ENCODE measurements around the gene ATP11C. TPM values are rescaled to one million over a fixed set of nuclear protein-coding genes. Genes with fewer than 3 reads are reported as not detected.
"Not testable (repeated sequence)": the region's sequence is repeated elsewhere in the genome, so short reads cannot be mapped to it uniquely, and the experiment has no call there.

The ATP11C gene
- total RNA-seq, 1 donor from 2014 or later: 47.2 TPM

GRCh38 chrX:139869796-139870195 is 63.1 kb downstream of the ATP11C start:
- TF ChIP-seq CTCF (IDR thresholded peaks at IDR 0.05; ENCODE audit: partially characterized antibody, unreplicated experiment): no peak
- H3K4me3 Mint-ChIP-seq (ENCODE audit: unreplicated experiment): no peak overlapping the region
- H3K4me1 Mint-ChIP-seq (ENCODE audit: low read depth, unreplicated experiment): no peaks in the 10 kb centered on the region
- no peak for DNase-seq
- H3K9me3 Mint-ChIP-seq (ENCODE audit: unreplicated experiment): no peaks in the 10 kb centered on the region
- no peaks in the 10 kb centered on the region for H3K27me3 Mint-ChIP-seq (ENCODE audit: unreplicated experiment)
- H3K27ac Mint-ChIP-seq (ENCODE audit: unreplicated experiment): no peak overlapping the region
- no peaks in the 10 kb centered on the region for H3K36me3 Mint-ChIP-seq (ENCODE audit: unreplicated experiment)

- no peaks in the 10 kb centered on the region for H3K9me3 Mint-ChIP-seq (ENCODE audit: unreplicated experiment)
- no peak overlapping the region for H3K27ac Mint-ChIP-seq (ENCODE audit: unreplicated experiment)
- no peak for TF ChIP-seq CTCF (IDR thresholded peaks at IDR 0.05; ENCODE audit: partially characterized antibody, unreplicated experiment)
- no peak overlapping the region for H3K4me3 Mint-ChIP-seq (ENCODE audit: unreplicated experiment)
- H3K27me3 Mint-ChIP-seq (ENCODE audit: unreplicated experiment): no peaks in the 10 kb centered on the region
- DNase-seq: no peak
- peaks cover 3% of the 10 kb centered on the region for H3K4me1 Mint-ChIP-seq (ENCODE audit: low read depth, unreplicated experiment)
- no peaks in the 10 kb centered on the region for H3K36me3 Mint-ChIP-seq (ENCODE audit: unreplicated experiment)
These were observed 68.2 kb downstream of the ATP11C start for GRCh38 chrX:139864640-139865039.

- TF ChIP-seq CTCF (IDR thresholded peaks at IDR 0.05; ENCODE audit: partially characterized antibody, unreplicated experiment): no peak
- Mint-ChIP-seq H3K4me3 (ENCODE audit: unreplicated experiment) (no peak overlapping the region), H3K4me1 (ENCODE audit: low read depth, unreplicated experiment) (peaks cover 3% of the 10 kb centered on the region), H3K9me3 (ENCODE audit: unreplicated experiment) (no peaks in the 10 kb centered on the region), H3K27ac (ENCODE audit: unreplicated experiment) (no peak overlapping the region), H3K36me3 (ENCODE audit: unreplicated experiment) (no peaks in the 10 kb centered on the region), H3K27me3 (ENCODE audit: unreplicated experiment) (no peaks in the 10 kb centered on the region)
- no peak for DNase-seq
These were observed 70.6 kb downstream of the ATP11C start for GRCh38 chrX:139862208-139862607.

- not testable (repeated sequence) for DNase-seq; H3K27ac Mint-ChIP-seq (ENCODE audit: unreplicated experiment); H3K4me1 Mint-ChIP-seq (ENCODE audit: low read depth, unreplicated experiment); H3K4me3 Mint-ChIP-seq (ENCODE audit: unreplicated experiment); H3K27me3 Mint-ChIP-seq (ENCODE audit: unreplicated experiment); H3K36me3 Mint-ChIP-seq (ENCODE audit: unreplicated experiment); H3K9me3 Mint-ChIP-seq (ENCODE audit: unreplicated experiment)
These were observed 76.0 kb downstream of the ATP11C start for GRCh38 chrX:139856826-139857225.

- Mint-ChIP-seq H3K27me3 (ENCODE audit: unreplicated experiment) (no peaks in the 10 kb centered on the region), H3K36me3 (ENCODE audit: unreplicated experiment) (no peaks in the 10 kb centered on the region), H3K4me1 (ENCODE audit: low read depth, unreplicated experiment) (peaks cover 2% of the 10 kb centered on the region), H3K4me3 (ENCODE audit: unreplicated experiment) (no peak overlapping the region), H3K9me3 (ENCODE audit: unreplicated experiment) (no peaks in the 10 kb centered on the region), H3K27ac (ENCODE audit: unreplicated experiment) (no peak overlapping the region)
- DNase-seq: no peak
- TF ChIP-seq CTCF (IDR thresholded peaks at IDR 0.05; ENCODE audit: partially characterized antibody, unreplicated experiment): no peak
These were observed 81.1 kb downstream of the ATP11C start for GRCh38 chrX:139851730-139852129.

- Mint-ChIP-seq H3K4me1 (ENCODE audit: low read depth, unreplicated experiment) (peaks cover 2% of the 10 kb centered on the region), H3K36me3 (ENCODE audit: unreplicated experiment) (no peaks in the 10 kb centered on the region)
These were observed 81.9 kb downstream of the ATP11C start for GRCh38 chrX:139850968-139851367.

More at GRCh38 chrX:139850968-139851367, 81.9 kb downstream of the ATP11C start:
- Mint-ChIP-seq H3K4me3 (ENCODE audit: unreplicated experiment) (no peak overlapping the region), H3K27me3 (ENCODE audit: unreplicated experiment) (no peaks in the 10 kb centered on the region), H3K27ac (ENCODE audit: unreplicated experiment) (no peak overlapping the region), H3K9me3 (ENCODE audit: unreplicated experiment) (no peaks in the 10 kb centered on the region)
- DNase-seq: no peak
- no peak for TF ChIP-seq CTCF (IDR thresholded peaks at IDR 0.05; ENCODE audit: partially characterized antibody, unreplicated experiment)
